Neural crest cell (in vitro differentiated cells): ENCODE results near the gene ZNF492. TPM values are rescaled to one million over a fixed set of nuclear protein-coding genes. Genes with fewer than 3 reads are reported as not detected.
"Not testable (repeated sequence)": the region's sequence is repeated elsewhere in the genome, so short reads cannot be mapped to it uniquely, and the experiment has no call there.

Experiments used
- DNase-seq: peaks from one replicate; pipeline ENCODE4 v3.0.0; 2021; ENCODE audit warnings: low read depth, mixed read lengths, low spot score
- H3K27ac Mint-ChIP-seq: one replicate; pipeline ENCODE4 v1.8.0; 2021; ENCODE audit warnings: mild to moderate bottlenecking, mixed read lengths; ENCODE audit not compliant: unreplicated experiment
- H3K27me3 Mint-ChIP-seq: 2 replicates; pipeline ENCODE4 v1.8.0; 2021; ENCODE audit warnings: low read depth, mild to moderate bottlenecking, mixed read lengths
- H3K36me3 Mint-ChIP-seq: 2 replicates; pipeline ENCODE4 v1.8.0; 2021; ENCODE audit warnings: low read depth, mild to moderate bottlenecking, mixed read lengths
- H3K4me1 Mint-ChIP-seq: 2 replicates; pipeline ENCODE4 v1.8.0; 2021; ENCODE audit warnings: mixed read lengths
- H3K4me3 Mint-ChIP-seq: one replicate; pipeline ENCODE4 v1.8.0; 2021; ENCODE audit warnings: mild to moderate bottlenecking, mixed read lengths
- H3K9me3 Mint-ChIP-seq: 2 replicates; pipeline ENCODE4 v1.8.0; 2021; ENCODE audit warnings: mixed read lengths
- total RNA-seq: library from RNA; stranded (reverse); gene quantifications from 2 replicates; pipeline ENCODE4 v1.2.1, GENCODE V29; 2021
- TF ChIP-seq, protein P1 (sequence below): fragments of 200-600 bp; sonication (generic); conservative IDR thresholded peaks from 2 replicates; pipeline ENCODE4 v1.5.0; 2021; ENCODE audit warnings: antibody characterized with exemption, mild to moderate bottlenecking

ZNF492 gene
- total RNA-seq, 1 donor from 2014 or later, result not detected

DNA sequence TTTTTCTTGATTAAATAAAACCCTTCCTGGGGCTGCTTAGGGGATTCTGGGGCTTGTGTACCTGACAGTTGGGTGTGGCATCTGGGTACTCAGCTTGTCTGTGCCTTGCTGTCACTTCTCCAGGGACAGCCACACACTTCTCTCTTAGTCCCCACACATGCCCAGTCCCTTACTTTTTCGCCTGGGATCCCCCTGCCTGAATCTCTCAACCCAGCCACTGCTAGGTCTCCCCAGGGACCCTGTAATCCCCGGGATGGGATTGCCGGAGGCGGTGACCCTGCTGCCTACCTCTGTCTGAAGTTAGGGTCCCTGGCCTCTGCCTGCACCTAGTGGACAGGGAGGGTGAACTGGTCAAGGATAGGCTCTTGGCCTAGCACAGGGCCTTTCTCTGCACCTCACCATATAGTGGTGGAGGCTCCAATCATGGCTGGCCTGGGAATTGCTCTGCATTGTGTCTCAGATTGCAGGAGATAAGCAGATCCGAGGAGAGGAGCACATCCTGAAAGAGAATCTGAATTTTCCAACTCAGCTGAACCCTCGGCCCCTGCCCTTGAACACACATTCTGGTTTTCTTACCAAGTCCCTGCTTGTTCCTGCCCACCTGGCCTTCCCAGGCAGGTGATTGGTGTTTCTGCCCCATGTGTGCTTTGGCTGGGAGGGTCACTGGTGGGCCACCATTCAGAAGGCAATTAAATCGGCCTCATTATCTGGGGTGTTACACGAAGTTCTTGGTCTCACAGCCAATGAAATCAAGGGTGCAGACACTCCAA is 8.7 kb upstream of the ZNF492 start:
- no peak overlapping the region for H3K4me3 Mint-ChIP-seq
- peaks cover 7% of the 10 kb centered on the region for H3K36me3 Mint-ChIP-seq
- no peak for DNase-seq
- no peaks in the 10 kb centered on the region for H3K4me1 Mint-ChIP-seq
- TF ChIP-seq, protein P1, sequence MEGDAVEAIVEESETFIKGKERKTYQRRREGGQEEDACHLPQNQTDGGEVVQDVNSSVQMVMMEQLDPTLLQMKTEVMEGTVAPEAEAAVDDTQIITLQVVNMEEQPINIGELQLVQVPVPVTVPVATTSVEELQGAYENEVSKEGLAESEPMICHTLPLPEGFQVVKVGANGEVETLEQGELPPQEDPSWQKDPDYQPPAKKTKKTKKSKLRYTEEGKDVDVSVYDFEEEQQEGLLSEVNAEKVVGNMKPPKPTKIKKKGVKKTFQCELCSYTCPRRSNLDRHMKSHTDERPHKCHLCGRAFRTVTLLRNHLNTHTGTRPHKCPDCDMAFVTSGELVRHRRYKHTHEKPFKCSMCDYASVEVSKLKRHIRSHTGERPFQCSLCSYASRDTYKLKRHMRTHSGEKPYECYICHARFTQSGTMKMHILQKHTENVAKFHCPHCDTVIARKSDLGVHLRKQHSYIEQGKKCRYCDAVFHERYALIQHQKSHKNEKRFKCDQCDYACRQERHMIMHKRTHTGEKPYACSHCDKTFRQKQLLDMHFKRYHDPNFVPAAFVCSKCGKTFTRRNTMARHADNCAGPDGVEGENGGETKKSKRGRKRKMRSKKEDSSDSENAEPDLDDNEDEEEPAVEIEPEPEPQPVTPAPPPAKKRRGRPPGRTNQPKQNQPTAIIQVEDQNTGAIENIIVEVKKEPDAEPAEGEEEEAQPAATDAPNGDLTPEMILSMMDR, result no peak
- no peak overlapping the region for H3K27ac Mint-ChIP-seq
- H3K27me3 Mint-ChIP-seq, result no peaks in the 10 kb centered on the region
- no peaks in the 10 kb centered on the region for H3K9me3 Mint-ChIP-seq

DNA sequence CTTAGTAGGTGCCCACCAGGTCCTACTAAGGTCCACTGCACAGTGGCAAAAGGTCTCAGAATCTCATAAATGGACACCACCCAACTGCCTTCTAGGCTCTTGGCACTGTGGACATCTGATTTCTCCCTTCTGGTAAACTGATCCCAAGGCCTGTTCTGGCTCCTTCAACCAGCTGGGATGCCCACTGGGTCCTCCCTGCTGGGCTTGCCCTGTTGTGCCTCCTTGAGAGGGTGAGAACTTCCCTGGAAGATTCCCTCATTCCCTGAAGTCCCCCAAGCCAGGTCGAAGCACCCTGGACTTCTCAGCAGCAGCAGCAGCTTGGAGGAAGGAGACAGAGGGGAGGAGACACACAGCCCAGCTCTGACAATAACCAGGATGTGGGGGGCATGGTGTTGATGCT is 6.6 kb upstream of the ZNF492 start:
- no peaks in the 10 kb centered on the region for H3K9me3 Mint-ChIP-seq
- no peak overlapping the region for H3K4me3 Mint-ChIP-seq
- no peaks in the 10 kb centered on the region for H3K4me1 Mint-ChIP-seq
- DNase-seq, result no peak
- no peak overlapping the region for H3K27ac Mint-ChIP-seq
- TF ChIP-seq, protein P1, result no peak
- no peaks in the 10 kb centered on the region for H3K27me3 Mint-ChIP-seq
- H3K36me3 Mint-ChIP-seq, result peaks cover 5% of the 10 kb centered on the region

DNA sequence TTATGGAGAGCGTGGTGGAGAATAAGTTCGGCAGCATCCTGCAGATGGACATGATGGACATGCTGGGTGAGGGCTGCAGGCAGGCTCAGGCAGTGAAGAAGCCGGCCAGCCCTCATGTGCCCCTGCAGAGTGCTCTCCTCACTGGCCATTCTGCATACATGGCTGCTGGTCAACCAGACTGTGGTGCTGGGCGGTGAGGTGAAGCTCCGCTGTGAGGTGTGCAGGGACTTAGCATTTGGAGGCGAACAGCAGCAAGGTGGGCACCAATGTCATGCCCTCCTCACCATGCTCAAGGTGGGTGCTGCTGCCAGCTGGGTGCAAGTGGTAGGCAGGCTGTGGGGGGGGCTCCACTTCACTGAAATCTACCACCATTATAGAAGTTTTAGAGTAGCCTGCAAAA is 5.7 kb upstream of the ZNF492 start:
- Mint-ChIP-seq H3K4me1 (no peaks in the 10 kb centered on the region), H3K36me3 (peaks cover 5% of the 10 kb centered on the region), H3K9me3 (no peaks in the 10 kb centered on the region), H3K27me3 (no peaks in the 10 kb centered on the region), H3K27ac (no peak overlapping the region), H3K4me3 (no peak overlapping the region)
- TF ChIP-seq, protein P1, result no peak
- DNase-seq, result no peak

DNA sequence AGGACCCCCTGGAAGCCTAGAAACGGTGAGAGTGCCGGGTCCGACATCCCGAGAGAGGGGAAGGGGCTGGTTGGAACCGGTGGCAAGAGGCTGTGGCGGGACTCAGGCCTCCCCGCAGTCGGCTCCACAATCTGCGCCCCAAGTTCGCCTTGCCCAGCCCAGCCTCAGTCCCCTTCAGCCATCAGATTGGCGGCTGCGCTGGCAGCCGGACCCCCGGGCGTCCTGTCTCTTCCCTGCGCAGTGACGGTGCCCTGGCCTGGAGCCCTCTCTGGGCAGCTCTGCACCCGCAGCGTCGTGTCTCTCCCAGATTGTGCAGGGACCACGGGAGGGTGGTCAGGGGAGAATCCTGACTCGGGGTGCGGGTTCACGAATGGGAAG is 315 bp downstream of the ZNF492 start:
- Mint-ChIP-seq H3K4me1 (no peaks in the 10 kb centered on the region), H3K9me3 (no peaks in the 10 kb centered on the region), H3K36me3 (no peaks in the 10 kb centered on the region), H3K27ac (no peak overlapping the region), H3K4me3 (no peak overlapping the region), H3K27me3 (no peaks in the 10 kb centered on the region)
- DNase-seq, result no peak
- TF ChIP-seq, protein P1, result no peak

DNA sequence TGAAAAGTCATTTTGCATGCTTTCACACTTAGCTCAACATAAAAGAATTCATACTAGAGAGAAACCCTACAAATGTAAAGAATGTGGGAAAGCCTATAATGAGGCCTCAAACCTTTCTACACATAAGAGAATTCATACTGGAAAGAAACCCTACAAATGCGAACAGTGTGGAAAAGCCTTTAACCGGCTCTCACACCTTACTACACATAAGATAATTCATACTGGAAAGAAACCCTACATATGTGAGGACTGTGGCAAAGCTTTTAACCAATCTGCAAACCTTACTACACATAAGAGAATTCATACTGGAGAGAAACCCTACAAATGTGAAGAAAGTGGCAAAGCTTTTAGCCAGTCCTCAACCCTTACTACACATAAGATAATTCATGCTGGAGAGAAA is 51.4 kb downstream of the ZNF492 start:
- not testable (repeated sequence) for H3K36me3 Mint-ChIP-seq, H3K4me1 Mint-ChIP-seq, DNase-seq, H3K9me3 Mint-ChIP-seq, H3K4me3 Mint-ChIP-seq, H3K27me3 Mint-ChIP-seq, H3K27ac Mint-ChIP-seq

DNA sequence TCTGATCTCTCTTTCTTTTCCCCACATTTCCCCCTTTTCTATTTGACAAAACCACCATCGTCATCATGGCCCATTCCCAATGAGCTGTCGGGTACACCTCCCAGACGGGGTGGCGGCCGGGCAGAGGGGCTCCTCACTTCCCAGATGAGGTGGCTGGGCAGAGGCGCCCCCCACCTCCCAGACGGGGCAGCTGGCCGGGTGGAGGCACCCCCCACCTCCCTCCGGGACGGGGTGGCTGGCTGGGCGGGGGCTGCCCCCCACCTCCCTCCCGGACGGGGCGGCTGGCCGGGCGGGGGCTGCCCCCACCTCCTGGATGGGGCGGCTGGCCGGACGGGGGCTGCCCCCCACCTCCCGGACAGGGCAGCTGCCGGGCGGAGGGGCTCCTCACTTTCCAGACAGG is 68.5 kb downstream of the ZNF492 start:
- not testable (repeated sequence) for H3K36me3 Mint-ChIP-seq, H3K27ac Mint-ChIP-seq, H3K4me3 Mint-ChIP-seq

DNA sequence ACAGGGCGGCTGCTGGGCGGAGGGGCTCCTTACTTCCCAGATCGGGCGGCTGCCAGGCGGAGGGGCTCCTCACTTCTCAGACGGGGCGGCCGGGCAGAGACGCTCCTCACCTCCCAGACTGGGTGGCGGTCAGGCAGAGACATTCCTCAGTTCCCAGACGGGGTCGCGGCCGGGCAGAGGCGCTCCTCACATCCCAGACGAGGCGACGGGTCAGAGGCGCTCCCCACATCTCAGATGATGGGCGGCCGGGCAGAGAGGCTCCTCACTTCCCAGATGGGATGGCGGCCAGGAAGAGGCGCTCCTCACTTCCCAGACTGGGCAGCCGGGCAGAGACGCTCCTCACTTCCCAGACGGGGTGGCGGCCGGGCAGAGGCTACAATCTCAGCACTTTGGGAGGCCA is 69.0 kb downstream of the ZNF492 start:
- not testable (repeated sequence) for H3K27ac Mint-ChIP-seq, H3K4me3 Mint-ChIP-seq, H3K4me1 Mint-ChIP-seq, DNase-seq, H3K27me3 Mint-ChIP-seq, H3K9me3 Mint-ChIP-seq, H3K36me3 Mint-ChIP-seq

More for the DNA sequence above, 68.5 kb downstream of the ZNF492 start:
- not testable (repeated sequence) for H3K27me3 Mint-ChIP-seq, H3K9me3 Mint-ChIP-seq, H3K4me1 Mint-ChIP-seq, DNase-seq
